ENCODE data around the gene IL5. TPM values are rescaled to one million over a fixed set of nuclear protein-coding genes. Genes with fewer than 3 reads are reported as not detected.

The IL5 gene
- total and polyA plus RNA-seq, 2 of the 13 experiments (the other 11 are each of a cell fraction or from before 2014, with no cell fraction given), result not detected

DNA sequence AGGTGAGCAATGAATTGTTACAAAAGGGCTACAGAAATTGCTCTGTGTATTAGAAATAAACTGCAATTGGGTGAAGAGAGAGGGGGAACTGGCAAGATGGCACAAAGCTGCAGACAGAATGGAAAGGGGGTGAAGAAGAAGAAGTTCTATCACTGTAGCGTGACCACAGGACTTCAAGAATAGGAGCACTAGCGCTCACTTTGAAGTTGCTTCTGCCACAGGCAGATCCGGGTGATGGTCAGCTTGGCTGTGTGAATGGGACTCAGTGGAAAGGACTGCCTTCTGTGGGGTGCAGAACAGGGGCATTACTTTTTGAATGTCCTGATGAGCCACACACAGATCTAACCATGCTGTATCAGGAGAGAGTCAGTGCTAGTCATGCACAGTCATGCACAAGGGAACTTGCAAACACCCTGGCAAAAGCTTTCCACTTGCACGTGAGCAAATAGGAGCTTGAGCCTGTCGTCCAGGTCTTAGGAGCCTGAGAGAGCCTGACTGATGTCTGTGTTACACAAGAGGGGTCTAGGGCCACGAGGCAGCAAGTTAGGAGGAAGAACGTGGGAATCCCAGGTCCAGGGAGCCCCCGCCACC is 16.3 kb downstream of the IL5 start (continued):
- TF ChIP-seq RFXANK (CRISPR knock-in tag; IDR thresholded peaks at IDR 0.05) (no peak), ZFP36L1 (CRISPR knock-in tag; IDR thresholded peaks at IDR 0.05) (no peak), ZNF256 (CRISPR knock-in tag; conservative IDR thresholded peaks at IDR 0.05) (no peak), ZMYM3 (CRISPR knock-in tag; IDR thresholded peaks at IDR 0.05) (no peak), ZNF629 (CRISPR knock-in tag; conservative IDR thresholded peaks at IDR 0.05) (no peak), EZH2 (conservative IDR thresholded peaks at IDR 0.05; ENCODE audit: low read depth, low read length) (no peak), GMEB1 (CRISPR knock-in tag; IDR thresholded peaks at IDR 0.05; ENCODE audit: borderline replicate concordance) (no peak)
- TF ChIP-seq, protein P1, sequence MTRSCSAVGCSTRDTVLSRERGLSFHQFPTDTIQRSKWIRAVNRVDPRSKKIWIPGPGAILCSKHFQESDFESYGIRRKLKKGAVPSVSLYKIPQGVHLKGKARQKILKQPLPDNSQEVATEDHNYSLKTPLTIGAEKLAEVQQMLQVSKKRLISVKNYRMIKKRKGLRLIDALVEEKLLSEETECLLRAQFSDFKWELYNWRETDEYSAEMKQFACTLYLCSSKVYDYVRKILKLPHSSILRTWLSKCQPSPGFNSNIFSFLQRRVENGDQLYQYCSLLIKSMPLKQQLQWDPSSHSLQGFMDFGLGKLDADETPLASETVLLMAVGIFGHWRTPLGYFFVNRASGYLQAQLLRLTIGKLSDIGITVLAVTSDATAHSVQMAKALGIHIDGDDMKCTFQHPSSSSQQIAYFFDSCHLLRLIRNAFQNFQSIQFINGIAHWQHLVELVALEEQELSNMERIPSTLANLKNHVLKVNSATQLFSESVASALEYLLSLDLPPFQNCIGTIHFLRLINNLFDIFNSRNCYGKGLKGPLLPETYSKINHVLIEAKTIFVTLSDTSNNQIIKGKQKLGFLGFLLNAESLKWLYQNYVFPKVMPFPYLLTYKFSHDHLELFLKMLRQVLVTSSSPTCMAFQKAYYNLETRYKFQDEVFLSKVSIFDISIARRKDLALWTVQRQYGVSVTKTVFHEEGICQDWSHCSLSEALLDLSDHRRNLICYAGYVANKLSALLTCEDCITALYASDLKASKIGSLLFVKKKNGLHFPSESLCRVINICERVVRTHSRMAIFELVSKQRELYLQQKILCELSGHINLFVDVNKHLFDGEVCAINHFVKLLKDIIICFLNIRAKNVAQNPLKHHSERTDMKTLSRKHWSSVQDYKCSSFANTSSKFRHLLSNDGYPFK (CRISPR knock-in tag; IDR thresholded peaks at IDR 0.05; ENCODE audit: borderline replicate concordance), result no peak
- TF ChIP-seq, protein P2, sequence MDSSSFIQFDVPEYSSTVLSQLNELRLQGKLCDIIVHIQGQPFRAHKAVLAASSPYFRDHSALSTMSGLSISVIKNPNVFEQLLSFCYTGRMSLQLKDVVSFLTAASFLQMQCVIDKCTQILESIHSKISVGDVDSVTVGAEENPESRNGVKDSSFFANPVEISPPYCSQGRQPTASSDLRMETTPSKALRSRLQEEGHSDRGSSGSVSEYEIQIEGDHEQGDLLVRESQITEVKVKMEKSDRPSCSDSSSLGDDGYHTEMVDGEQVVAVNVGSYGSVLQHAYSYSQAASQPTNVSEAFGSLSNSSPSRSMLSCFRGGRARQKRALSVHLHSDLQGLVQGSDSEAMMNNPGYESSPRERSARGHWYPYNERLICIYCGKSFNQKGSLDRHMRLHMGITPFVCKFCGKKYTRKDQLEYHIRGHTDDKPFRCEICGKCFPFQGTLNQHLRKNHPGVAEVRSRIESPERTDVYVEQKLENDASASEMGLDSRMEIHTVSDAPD (CRISPR knock-in tag; IDR thresholded peaks at IDR 0.05), result no peak

All from HepG2 (cell line).